GM13977 (cell line): ENCODE measurements around the gene TMEM128.

Experiments used
- DNase-seq: peaks from one replicate; pipeline ENCODE4 v3.0.0; 2012; ENCODE audit warnings: low spot score
- CTCF ChIP-seq: IDR thresholded peaks from 2 replicates; pipeline ENCODE4 v1.5.1; 2012; ENCODE audit warnings: mild to moderate bottlenecking, control low read depth; ENCODE audit not compliant: insufficient read depth; ENCODE audit errors: extremely low read depth, missing control alignments
- in situ Hi-C: fragments of 300-500 bp; cut with MboI; formaldehyde crosslinking; loops from one replicate; pipeline ENCODE4 v1.12.0; 2022; ENCODE audit warnings: low sequenced_read_pairs, low pct_unique_long_range_greater_than_20kb, mixed read lengths, inconsistent platforms; ENCODE audit not compliant: unreplicated experiment

The TMEM128 gene

GRCh38 chr4:4270529-4270928 lies 22.5 kb upstream of the TMEM128 start:
- no peak for DNase-seq
- in situ Hi-C loops = no loop called here

GRCh38 chr4:4269856-4270255 lies 21.8 kb upstream of the TMEM128 start:
- in situ Hi-C loops = no loop called here
- DNase-seq = no peak
- no peak for TF ChIP-seq CTCF

More at GRCh38 chr4:4270529-4270928, 22.5 kb upstream of the TMEM128 start:
- TF ChIP-seq CTCF = no peak

GRCh38 chr4:4269331-4269731 lies 21.3 kb upstream of the TMEM128 start:
- no peak for TF ChIP-seq CTCF
- no peak for DNase-seq
- in situ Hi-C loops = no loop called here

- in situ Hi-C loops = no loop called here
- TF ChIP-seq CTCF = no peak
- DNase-seq = no peak
Observed at GRCh38 chr4:4268776-4269175, 20.8 kb upstream of the TMEM128 start.

- TF ChIP-seq CTCF = no peak
- in situ Hi-C loops = no loop called here
- no peak for DNase-seq
Observed at GRCh38 chr4:4267981-4268380, 20.0 kb upstream of the TMEM128 start.

- peak; percentile 57 for DNase-seq
- in situ Hi-C loops = no loop called here
- TF ChIP-seq CTCF = peak; percentile 31
Observed at GRCh38 chr4:4260185-4260751, 12.2 kb upstream of the TMEM128 start.
